Measurements from ENCODE around the gene DTNBP1. TPM values are rescaled to one million over a fixed set of nuclear protein-coding genes. Genes with fewer than 3 reads are reported as not detected.

The DTNBP1 gene
- total RNA-seq, 4 donors from 2014 or later = 12.8 to 58.6 (median 26.2) TPM

- DNase-seq = no peak
- no peak for TF ChIP-seq CTCF (IDR thresholded peaks at IDR 0.05)
- no peak for TF ChIP-seq POLR2A (IDR thresholded peaks at IDR 0.05)
- Histone ChIP-seq H3K27me3 (no peaks in the 10 kb centered on the region), H3K4me1 (peaks cover 0 to 23% (median 0%) of the 10 kb centered on the region in 4 donors), H3K36me3 (peaks cover 0 to 25% (median 0%) of the 10 kb centered on the region in 3 donors), H3K4me3 (no peak overlapping the region), H3K27ac (no peak overlapping the region), H3K9me3 (no peaks in the 10 kb centered on the region)
Measured at GRCh38 chr6:15490242-15491100, 172.4 kb downstream of the DTNBP1 start.

- Histone ChIP-seq H3K27ac (no peak overlapping the region), H3K27me3 (no peaks in the 10 kb centered on the region), H3K36me3 (peaks cover 0 to 25% (median 0%) of the 10 kb centered on the region in 3 donors), H3K4me1 (peaks cover 0 to 13% (median 0%) of the 10 kb centered on the region in 4 donors), H3K4me3 (no peak overlapping the region), H3K9me3 (no peaks in the 10 kb centered on the region)
- TF ChIP-seq POLR2A (IDR thresholded peaks at IDR 0.05) = no peak
- no peak for TF ChIP-seq CTCF (IDR thresholded peaks at IDR 0.05)
- no peak for DNase-seq
Measured at GRCh38 chr6:15489261-15489962, 173.4 kb downstream of the DTNBP1 start.

GRCh38 chr6:15487262-15487661, 175.6 kb downstream of the DTNBP1 start:
- Histone ChIP-seq H3K9me3 (no peaks in the 10 kb centered on the region), H3K27ac (no peak overlapping the region), H3K4me1 (peaks cover 0 to 13% (median 0%) of the 10 kb centered on the region in 4 donors), H3K4me3 (no peak overlapping the region), H3K27me3 (no peaks in the 10 kb centered on the region), H3K36me3 (peaks cover 0 to 25% (median 0%) of the 10 kb centered on the region in 3 donors)
- no peak for DNase-seq
- TF ChIP-seq POLR2A (IDR thresholded peaks at IDR 0.05) (no peak), CTCF (IDR thresholded peaks at IDR 0.05) (no peak)

GRCh38 chr6:15485936-15486335, 176.9 kb downstream of the DTNBP1 start:
- no peaks in the 10 kb centered on the region for H3K9me3 ChIP-seq
- TF ChIP-seq POLR2A (IDR thresholded peaks at IDR 0.05) (no peak), CTCF (IDR thresholded peaks at IDR 0.05) (no peak)
- no peaks in the 10 kb centered on the region for H3K27me3 ChIP-seq
- peaks cover 0 to 25% (median 0%) of the 10 kb centered on the region in 3 donors for H3K36me3 ChIP-seq
- H3K4me3 ChIP-seq = no peak overlapping the region
- no peak overlapping the region for H3K27ac ChIP-seq
- peaks cover 0 to 9% (median 0%) of the 10 kb centered on the region in 4 donors for H3K4me1 ChIP-seq
- no peak for DNase-seq

- H3K9me3 ChIP-seq = no peaks in the 10 kb centered on the region
- no peak overlapping the region for H3K27ac ChIP-seq
- no peaks in the 10 kb centered on the region for H3K4me1 ChIP-seq
- H3K4me3 ChIP-seq = no peak overlapping the region
- TF ChIP-seq CTCF (IDR thresholded peaks at IDR 0.05) = no peak
- no peak for TF ChIP-seq POLR2A (IDR thresholded peaks at IDR 0.05)
- peaks cover 0 to 25% (median 0%) of the 10 kb centered on the region in 3 donors for H3K36me3 ChIP-seq
- no peak for DNase-seq
- no peaks in the 10 kb centered on the region for H3K27me3 ChIP-seq
Measured at GRCh38 chr6:15484821-15485220, 178.0 kb downstream of the DTNBP1 start.

Measured in Peyer's patch (tissue), 4 donors.